HEK293T (cell line): ENCODE results near the gene ADAMTS13.

Experiments
- ARNT ChIP-seq: fragments of 450-650 bp; IDR thresholded peaks from 2 replicates; pipeline ENCODE4 v1.6.1; 2017; ENCODE audit warnings: mild to moderate bottlenecking
- CTBP1 ChIP-seq: fragments of 450-650 bp; IDR thresholded peaks from 2 replicates; pipeline ENCODE4 v1.6.1; 2016; ENCODE audit warnings: borderline replicate concordance

DNA sequence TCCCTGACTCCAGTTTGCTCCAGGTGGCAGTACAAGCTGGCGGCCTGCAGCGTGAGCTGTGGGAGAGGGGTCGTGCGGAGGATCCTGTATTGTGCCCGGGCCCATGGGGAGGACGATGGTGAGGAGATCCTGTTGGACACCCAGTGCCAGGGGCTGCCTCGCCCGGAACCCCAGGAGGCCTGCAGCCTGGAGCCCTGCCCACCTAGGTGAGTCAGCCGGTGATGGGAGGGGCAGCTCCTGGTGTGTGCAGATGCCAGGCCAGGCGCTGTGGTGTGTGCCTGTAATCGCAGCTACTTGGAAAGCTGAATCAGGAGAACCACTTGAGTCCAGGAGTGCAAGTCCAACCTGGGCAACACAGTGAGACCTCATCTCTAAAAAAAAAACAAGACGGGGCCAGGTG lies 27.6 kb downstream of the ADAMTS13 start:
- TF ChIP-seq ARNT (no peak), CTBP1 (no peak)
